Measurements from ENCODE around the gene CFTR.

DNA sequence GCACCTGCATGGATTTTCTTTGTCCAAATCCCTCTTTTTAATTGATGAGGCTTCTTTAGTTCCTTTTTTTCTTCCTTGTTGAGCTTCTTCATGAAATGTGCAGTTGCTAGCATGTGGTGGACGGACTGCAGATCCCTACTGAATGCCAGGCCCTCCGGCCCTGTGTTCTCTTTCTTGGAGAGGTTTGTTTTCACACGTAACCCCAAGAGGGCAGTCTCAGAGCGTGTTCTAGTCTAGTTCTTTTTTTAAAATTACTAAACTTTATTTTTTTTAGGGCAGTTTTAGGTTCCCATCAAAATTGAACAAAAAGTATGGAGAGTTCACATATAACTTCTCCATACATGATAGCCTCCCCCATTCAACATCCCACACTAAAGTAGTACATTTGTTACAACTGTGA lies 190.0 kb downstream of the CFTR start:
- TF ChIP-seq, protein P1, sequence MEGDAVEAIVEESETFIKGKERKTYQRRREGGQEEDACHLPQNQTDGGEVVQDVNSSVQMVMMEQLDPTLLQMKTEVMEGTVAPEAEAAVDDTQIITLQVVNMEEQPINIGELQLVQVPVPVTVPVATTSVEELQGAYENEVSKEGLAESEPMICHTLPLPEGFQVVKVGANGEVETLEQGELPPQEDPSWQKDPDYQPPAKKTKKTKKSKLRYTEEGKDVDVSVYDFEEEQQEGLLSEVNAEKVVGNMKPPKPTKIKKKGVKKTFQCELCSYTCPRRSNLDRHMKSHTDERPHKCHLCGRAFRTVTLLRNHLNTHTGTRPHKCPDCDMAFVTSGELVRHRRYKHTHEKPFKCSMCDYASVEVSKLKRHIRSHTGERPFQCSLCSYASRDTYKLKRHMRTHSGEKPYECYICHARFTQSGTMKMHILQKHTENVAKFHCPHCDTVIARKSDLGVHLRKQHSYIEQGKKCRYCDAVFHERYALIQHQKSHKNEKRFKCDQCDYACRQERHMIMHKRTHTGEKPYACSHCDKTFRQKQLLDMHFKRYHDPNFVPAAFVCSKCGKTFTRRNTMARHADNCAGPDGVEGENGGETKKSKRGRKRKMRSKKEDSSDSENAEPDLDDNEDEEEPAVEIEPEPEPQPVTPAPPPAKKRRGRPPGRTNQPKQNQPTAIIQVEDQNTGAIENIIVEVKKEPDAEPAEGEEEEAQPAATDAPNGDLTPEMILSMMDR (IDR thresholded peaks at IDR 0.05), result peak; percentile 16; the same call in 1 of the 2 replicates
- TF ChIP-seq POLR2AphosphoS5 (IDR thresholded peaks at IDR 0.05; ENCODE audit: low read depth, low read length), result no peak
- no peak for TF ChIP-seq REST (IDR thresholded peaks at IDR 0.05; ENCODE audit: insufficient read depth in 1 of 2, low read depth in 2 of 2, low read length in 1 of 2)
- no peak for TF ChIP-seq SIN3A (IDR thresholded peaks at IDR 0.05; ENCODE audit: borderline replicate concordance, insufficient read depth, low read depth, low read length)
